ENCODE measurements around the gene ERH.
A peak's percentile ranks its signal among the peaks of the same experiment; 100 is the strongest.

The ERH gene

GRCh38 chr14:69350892-69351291 is 47.2 kb downstream of the ERH start:
- no peaks in the 10 kb centered on the region for H3K27me3 ChIP-seq (ENCODE audit: insufficient read depth, low read depth)
- H4K20me1 ChIP-seq (ENCODE audit: insufficient read depth) = no peaks in the 10 kb centered on the region
- H3K79me2 ChIP-seq (ENCODE audit: insufficient read depth, low read depth) = no peaks in the 10 kb centered on the region
- no peaks in the 10 kb centered on the region for H3K36me3 ChIP-seq (ENCODE audit: insufficient read depth)
- no peak overlapping the region for H3K4me3 ChIP-seq (IDR thresholded peaks at IDR 0.05; ENCODE audit: insufficient read depth, low read depth, low read length)
- no peak overlapping the region for H3K27ac ChIP-seq
- H2AFZ ChIP-seq (ENCODE audit: low read depth) = no peak overlapping the region
- no peak for TF ChIP-seq CTCF (conservative IDR thresholded peaks at IDR 0.05; ENCODE audit: low read depth, low read length)
- no peak overlapping the region for H3K9ac ChIP-seq
- H3K4me2 ChIP-seq = no peak overlapping the region
- H3K4me1 ChIP-seq (ENCODE audit: low read depth, poor library complexity, severe bottlenecking) = peaks cover 25% of the 10 kb centered on the region

- Histone ChIP-seq H3K36me3 (ENCODE audit: insufficient read depth) (no peaks in the 10 kb centered on the region), H3K79me2 (ENCODE audit: insufficient read depth, low read depth) (no peaks in the 10 kb centered on the region), H3K4me3 (IDR thresholded peaks at IDR 0.05; ENCODE audit: insufficient read depth, low read depth, low read length) (no peak overlapping the region), H3K27ac (no peak overlapping the region), H2AFZ (ENCODE audit: low read depth) (no peak overlapping the region), H3K4me2 (no peak overlapping the region), H3K4me1 (ENCODE audit: low read depth, poor library complexity, severe bottlenecking) (peaks cover 11% of the 10 kb centered on the region), H3K27me3 (ENCODE audit: insufficient read depth, low read depth) (no peaks in the 10 kb centered on the region), H3K9ac (no peak overlapping the region), H4K20me1 (ENCODE audit: insufficient read depth) (no peaks in the 10 kb centered on the region)
- no peak for TF ChIP-seq CTCF (conservative IDR thresholded peaks at IDR 0.05; ENCODE audit: low read depth, low read length)
Observed at GRCh38 chr14:69349091-69349777, 48.9 kb downstream of the ERH start.

GRCh38 chr14:69346710-69347109 is 51.4 kb downstream of the ERH start:
- Histone ChIP-seq H3K4me3 (IDR thresholded peaks at IDR 0.05; ENCODE audit: insufficient read depth, low read depth, low read length) (no peak overlapping the region), H3K36me3 (ENCODE audit: insufficient read depth) (no peaks in the 10 kb centered on the region), H3K27ac (no peak overlapping the region), H3K79me2 (ENCODE audit: insufficient read depth, low read depth) (no peaks in the 10 kb centered on the region), H4K20me1 (ENCODE audit: insufficient read depth) (no peaks in the 10 kb centered on the region), H3K4me1 (ENCODE audit: low read depth, poor library complexity, severe bottlenecking) (no peaks in the 10 kb centered on the region), H2AFZ (ENCODE audit: low read depth) (no peak overlapping the region), H3K9ac (no peak overlapping the region), H3K27me3 (ENCODE audit: insufficient read depth, low read depth) (no peaks in the 10 kb centered on the region), H3K4me2 (no peak overlapping the region)
- TF ChIP-seq CTCF (conservative IDR thresholded peaks at IDR 0.05; ENCODE audit: low read depth, low read length) = peak; percentile 32; the same call in 1 of the 2 replicates

GRCh38 chr14:69345402-69345801 is 52.7 kb downstream of the ERH start:
- Histone ChIP-seq H2AFZ (ENCODE audit: low read depth) (no peak overlapping the region), H3K36me3 (ENCODE audit: insufficient read depth) (no peaks in the 10 kb centered on the region), H3K79me2 (ENCODE audit: insufficient read depth, low read depth) (no peaks in the 10 kb centered on the region), H3K9ac (no peak overlapping the region), H3K4me3 (IDR thresholded peaks at IDR 0.05; ENCODE audit: insufficient read depth, low read depth, low read length) (no peak overlapping the region), H3K4me1 (ENCODE audit: low read depth, poor library complexity, severe bottlenecking) (no peaks in the 10 kb centered on the region), H3K27ac (no peak overlapping the region), H3K27me3 (ENCODE audit: insufficient read depth, low read depth) (no peaks in the 10 kb centered on the region), H4K20me1 (ENCODE audit: insufficient read depth) (no peaks in the 10 kb centered on the region), H3K4me2 (no peak overlapping the region)
- no peak for TF ChIP-seq CTCF (conservative IDR thresholded peaks at IDR 0.05; ENCODE audit: low read depth, low read length)
